SH-SY5Y (cell line): ENCODE measurements around the gene ZNF366.

ENCODE experiments used
- GATA2 ChIP-seq: IDR thresholded peaks from 2 replicates; pipeline ENCODE4 v1.6.1; 2011; ENCODE audit warnings: mild to moderate bottlenecking, low read depth, low read length
- GATA3 ChIP-seq: IDR thresholded peaks from 2 replicates; pipeline ENCODE4 v1.6.1; 2011; ENCODE audit warnings: low read depth, mild to moderate bottlenecking, low read length, moderate library complexity

ZNF366 gene

DNA sequence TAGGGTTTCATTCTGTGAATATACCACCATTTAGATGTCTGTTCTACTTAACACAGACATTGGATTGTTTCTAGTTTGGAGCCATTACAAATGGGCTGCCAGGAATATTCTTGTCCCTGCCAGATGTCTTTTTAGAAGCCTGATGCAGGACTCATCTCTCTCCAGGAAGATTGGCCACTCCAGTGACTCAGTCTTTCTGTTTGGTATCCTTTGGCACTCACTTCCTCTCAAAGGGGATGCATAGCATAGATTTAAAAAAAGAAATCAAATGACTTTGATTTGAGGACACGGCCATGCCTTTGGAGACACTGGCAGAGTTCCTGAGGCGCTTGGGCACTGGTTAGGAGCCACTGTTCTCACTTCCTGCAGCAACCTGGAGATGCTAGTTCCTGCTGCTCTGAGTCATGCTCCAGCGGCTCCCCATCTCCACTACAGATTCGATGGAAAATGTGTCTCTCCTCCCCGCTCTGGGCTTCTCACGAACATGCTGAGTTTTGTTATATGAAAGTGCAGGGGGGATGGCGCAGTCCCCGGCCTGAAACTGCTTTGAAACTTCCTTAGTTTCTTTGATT lies 3.5 kb upstream of the ZNF366 start:
- TF ChIP-seq GATA3: no peak
- no peak for TF ChIP-seq GATA2

DNA sequence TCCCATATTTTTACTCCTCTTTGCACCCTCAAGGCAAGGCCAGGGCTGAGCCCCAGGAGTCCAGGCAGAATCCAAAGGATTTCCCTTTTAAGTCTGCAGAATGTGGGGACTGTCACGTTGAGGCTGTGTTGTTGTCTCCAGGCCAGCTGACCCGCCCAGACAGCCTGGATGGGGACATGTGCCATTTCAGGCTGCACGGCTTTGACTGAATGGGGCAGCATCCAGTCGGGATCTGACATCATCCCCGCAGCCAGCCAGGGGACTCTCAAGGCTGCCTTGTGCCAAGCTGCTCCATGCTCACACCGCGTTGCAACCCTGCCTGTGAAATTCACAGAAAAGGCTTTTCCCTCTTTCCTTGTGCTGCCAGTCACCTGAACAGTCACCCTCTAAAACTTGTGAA lies 2.2 kb upstream of the ZNF366 start:
- TF ChIP-seq GATA3 (no peak), GATA2 (no peak)

DNA sequence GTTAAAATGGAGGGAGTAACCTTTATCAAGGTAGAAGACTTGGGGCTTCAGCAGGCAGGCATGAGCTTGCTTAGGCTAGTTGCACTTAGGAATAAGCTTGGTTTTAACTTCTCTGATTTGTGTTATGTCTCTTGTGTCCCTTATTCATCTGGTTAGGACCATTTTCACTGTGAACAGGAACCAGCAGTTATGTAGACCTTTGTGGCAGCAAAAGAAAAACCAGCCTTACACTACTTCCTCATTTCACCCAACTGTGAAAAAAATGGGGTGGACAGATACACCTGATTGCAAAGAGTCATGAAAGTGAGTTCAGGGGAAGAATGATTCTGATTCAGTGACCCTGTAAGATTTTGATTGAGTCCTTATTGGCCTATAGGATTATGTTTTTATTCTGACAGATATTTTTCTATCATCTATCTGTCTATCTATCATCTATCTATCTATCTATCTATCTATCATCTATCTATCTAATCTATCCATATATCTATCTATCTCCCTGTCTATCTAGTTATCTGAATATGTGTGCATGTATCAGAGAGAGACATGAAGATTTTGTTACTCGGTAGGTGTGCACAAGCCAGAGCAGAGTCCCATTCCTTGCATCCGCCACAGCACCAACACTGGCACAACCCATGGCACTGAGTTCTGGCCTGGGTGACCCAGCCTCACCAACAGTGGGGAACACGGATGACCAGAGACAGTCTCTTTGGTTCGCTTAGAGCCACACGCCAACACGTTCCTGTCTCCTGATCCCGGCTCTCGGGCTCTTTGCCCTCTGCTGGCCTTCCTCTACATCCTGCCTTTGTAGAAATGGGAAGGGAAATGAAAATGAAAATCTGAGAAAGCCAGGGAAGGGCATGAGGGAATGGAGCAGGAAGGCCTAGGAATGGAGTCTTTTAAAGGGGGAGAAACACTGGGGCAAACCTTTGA lies 1.3 kb upstream of the ZNF366 start:
- TF ChIP-seq GATA2 (no peak), GATA3 (no peak)

DNA sequence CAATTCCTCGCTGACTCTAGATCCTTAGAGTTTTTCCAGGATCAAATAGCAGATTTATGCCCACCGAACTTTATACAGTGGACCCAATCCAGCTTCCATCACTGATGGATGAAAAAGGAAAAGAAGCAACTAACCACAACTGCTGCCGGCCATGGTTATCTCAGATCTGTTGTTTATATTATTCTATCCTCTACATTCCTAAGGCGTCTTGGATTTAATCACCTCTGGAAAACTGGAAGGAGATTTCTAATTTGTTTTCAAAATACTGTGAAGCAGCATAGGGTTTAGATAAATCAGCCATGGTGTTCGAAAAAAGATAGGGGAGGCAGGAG lies 663 bp upstream of the ZNF366 start:
- no peak for TF ChIP-seq GATA2
- no peak for TF ChIP-seq GATA3

DNA sequence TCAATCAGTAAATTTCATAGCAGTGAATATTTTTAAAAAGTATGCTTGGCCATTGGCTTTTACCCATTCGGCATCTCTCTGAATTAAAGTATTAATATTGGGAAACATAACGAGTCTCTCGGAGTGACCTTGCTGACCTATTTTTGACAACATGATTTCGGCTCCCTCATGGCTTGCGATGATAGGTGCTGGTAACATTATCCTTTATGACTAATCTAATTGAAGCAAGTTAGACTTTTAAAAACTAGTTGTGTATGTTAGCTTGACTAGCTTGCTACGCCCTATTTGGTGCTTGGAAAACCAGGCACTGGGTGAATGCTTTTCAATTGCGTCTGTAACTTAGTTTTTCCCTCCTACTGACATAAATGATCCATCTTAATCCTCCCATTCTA lies 1.1 kb downstream of the ZNF366 start:
- TF ChIP-seq GATA3 (no peak), GATA2 (no peak)

DNA sequence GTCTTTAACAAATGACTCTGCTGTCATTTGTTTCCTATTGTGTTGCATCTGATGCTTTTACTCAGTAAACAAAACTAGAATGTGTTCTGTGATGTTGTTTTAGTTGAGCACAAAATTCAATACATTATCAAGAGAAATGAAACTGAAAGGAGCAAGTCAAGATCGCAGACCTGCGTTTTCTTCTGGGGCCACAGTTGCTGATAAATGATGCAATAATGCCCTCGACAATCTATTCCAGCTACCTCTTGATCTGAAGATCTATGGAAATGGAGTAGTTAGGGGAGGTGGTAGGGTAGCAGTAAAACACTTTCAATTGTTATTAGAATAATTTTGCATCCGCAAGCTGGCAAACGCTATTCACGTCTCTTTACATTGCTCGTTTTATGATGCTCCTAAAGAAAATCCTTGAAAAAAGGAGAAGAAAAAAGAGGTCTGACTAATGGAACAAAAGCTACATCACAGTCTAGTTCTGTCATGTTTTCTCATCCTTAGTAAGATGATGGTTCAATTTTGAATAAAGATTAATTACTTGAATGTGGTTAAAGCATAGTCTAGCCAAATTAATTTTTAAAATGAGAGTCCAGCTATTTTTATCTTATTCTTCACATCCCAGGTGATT lies 1.6 kb downstream of the ZNF366 start:
- TF ChIP-seq GATA3: no peak
- no peak for TF ChIP-seq GATA2

DNA sequence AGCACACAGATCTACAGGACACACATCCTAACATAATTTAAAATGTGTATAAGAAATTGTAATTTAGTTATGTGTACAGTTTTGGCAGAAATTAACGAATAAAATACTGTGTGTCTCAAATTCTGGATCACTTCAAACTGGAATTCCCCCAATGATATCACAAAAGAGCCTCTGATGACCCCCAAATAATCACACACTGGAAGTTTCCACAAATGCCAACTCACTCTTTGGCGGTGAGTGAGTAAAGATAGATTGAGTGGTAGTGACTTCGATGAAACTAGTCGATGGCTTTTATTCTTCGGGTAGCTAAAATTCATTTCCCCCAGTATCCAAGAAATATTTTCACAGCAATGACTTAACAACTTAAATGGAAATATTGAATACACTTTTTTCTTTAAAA lies 2.2 kb downstream of the ZNF366 start:
- TF ChIP-seq GATA2 (no peak), GATA3 (no peak)

DNA sequence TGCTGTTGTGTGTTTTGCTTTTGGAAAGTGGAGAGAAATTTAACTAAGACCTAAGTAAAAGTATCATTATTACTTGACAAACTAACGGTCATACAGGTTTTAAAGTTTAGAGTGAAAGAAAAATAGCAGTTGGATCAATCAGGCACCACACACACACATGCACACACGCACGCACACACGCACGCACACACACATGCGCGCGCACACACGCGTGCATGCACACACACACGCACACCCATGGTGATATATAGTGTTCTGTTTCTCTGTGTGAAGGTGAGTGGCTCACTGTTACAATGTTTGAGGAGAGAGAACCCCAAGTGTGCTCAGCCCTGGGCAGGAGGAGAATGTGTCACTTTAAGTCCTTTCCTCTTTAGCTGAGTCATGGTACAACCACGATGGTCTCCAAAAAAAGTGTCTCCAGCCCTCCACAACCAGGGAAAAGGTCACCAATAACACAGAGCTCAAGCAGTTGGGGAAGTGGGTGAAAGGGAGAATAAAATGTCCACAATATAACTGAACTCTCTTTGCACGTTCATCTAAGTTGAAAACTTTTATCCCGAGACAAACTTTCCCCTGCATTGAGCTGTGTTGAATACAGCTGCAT lies 3.2 kb downstream of the ZNF366 start:
- no peak for TF ChIP-seq GATA3
- TF ChIP-seq GATA2: no peak

DNA sequence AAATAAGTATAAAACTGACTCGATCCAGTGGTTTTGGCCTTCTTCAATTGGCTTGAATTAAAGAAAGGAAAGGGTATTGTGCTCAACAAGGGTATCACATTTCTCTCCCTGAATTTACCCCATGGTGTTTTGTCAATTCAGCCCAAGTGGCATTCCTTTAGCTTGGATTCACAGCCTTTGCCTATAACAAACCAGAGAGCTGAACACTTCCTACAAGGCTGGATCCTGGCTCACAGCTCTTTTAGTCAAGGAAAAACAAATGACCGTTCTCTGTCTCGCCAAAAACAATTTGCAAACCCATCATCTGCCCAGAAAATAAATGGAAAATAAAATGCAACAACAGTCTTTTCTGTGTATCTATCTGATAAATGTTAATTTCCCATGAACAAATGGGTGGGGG lies 5.7 kb downstream of the ZNF366 start:
- TF ChIP-seq GATA2 (no peak), GATA3 (no peak)

DNA sequence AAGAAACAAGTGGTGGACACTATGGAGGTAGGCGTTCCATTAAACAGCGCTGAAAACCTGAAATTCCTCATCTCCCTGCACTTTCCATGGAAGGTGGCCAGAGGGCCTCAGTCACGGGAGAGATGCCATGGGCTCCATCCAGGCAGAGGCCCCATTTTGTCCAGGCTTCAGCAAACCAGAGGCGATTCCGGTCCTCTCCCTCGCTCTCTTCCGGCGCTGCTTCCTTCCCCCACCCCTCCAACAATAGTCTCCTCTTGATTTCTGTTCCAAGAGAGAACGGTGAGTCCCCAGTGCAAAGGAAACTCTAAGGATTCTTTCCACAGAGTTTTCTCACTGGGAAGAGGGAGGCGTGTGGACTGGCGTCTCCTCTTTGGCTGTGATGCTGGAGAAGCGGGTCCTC lies 7.5 kb downstream of the ZNF366 start:
- TF ChIP-seq GATA2 (no peak), GATA3 (no peak)

DNA sequence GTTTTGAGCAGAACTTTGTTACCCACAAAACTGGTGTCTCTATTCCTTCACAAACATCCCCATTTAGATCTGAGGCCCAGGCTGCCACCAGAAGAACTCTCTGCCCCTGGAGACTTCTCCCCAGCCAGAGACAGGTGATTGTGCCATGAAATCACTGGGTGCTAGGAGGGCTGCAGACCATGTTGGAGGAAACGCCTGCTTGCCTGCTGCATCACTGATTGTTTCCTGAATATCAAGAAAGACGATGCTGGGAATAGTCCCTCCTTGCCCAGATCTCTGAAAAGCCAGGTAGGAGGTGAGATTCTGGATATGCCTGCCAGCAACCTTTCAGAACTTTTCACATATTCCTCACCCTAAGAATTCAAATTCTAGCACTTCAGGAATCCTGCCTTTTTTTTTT lies 8.1 kb downstream of the ZNF366 start:
- no peak for TF ChIP-seq GATA2
- TF ChIP-seq GATA3: no peak

DNA sequence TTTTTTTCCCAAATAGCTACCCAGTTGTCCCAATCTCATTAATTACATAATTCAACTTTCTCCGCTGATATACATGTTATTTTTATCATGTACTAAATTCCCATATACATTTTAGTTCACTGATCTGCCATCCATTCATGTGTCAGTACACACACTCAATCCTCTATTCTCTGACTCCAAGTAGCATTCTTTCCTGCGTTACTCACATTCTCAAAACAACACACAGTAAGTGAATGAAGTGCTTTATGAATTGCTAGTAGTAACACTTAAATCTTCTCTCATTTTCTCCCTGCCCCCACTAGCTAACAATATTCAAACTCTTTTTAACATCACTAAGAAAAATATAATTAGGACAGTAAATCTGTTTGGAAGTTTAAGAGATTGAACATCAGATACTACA lies 8.9 kb downstream of the ZNF366 start:
- TF ChIP-seq GATA2 (no peak), GATA3 (no peak)

DNA sequence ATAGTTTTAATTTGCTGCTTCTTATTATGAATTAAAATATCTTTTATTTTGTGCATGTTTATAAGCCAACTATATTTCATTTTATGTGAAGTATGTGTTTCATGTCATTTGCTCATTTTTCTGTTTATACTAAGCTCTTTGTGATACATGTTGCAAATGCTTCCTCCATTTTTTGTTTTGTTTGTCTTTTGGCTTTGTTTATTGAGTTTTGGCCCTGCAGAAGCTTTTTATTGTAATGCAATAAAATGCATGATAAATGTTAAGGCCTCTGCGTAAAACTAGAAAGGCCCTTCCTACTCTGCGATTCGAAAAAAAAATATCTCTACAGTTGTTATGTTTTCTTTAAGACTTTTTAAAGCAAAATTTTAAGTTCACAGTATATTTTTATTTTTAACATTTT lies 9.4 kb downstream of the ZNF366 start:
- TF ChIP-seq GATA3: no peak
- no peak for TF ChIP-seq GATA2

DNA sequence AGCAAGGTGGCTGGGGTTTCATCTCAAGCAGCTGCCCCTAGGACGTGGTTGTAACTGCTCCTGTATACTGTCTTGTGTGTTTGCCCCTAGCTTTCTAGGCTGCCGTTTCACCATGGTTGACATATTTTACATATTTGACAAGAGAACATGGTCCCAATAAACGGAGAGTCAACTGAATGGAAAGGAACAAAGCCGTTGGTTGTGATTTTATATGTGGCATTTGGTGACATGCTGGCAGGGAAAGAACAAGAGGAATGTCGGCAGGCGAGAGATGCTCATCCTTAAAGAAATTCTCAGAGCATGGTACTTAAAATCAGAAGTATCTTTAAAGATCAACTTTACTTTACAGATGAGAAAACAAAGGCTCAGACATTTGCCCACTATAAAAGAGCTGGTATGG lies 11.8 kb downstream of the ZNF366 start:
- TF ChIP-seq GATA2 (no peak), GATA3 (no peak)
